Measurements from ENCODE around the gene NCLN.
"Not testable (repeated sequence)": the region's sequence is repeated elsewhere in the genome, so short reads cannot be mapped to it uniquely, and the experiment has no call there.

Gene NCLN

GRCh38 chr19:3198901-3199700, 13.4 kb downstream of the NCLN start:
- DNase-seq (ENCODE audit: low spot score): no peak

GRCh38 chr19:3201072-3201700, 15.5 kb downstream of the NCLN start:
- peak; percentile 19 for DNase-seq (ENCODE audit: low spot score)

- peak; percentile 9 for DNase-seq (ENCODE audit: low spot score)
Observed at GRCh38 chr19:3201911-3202310, 16.2 kb downstream of the NCLN start.

GRCh38 chr19:3202346-3202745, 16.6 kb downstream of the NCLN start:
- peak; percentile 16 for DNase-seq (ENCODE audit: low spot score)

- DNase-seq (ENCODE audit: low spot score): not testable (repeated sequence)
Observed at GRCh38 chr19:3202895-3203294, 17.2 kb downstream of the NCLN start.

GRCh38 chr19:3203805-3204645, 18.3 kb downstream of the NCLN start:
- no peak for DNase-seq (ENCODE audit: low spot score)

GRCh38 chr19:3204646-3205275, 19.0 kb downstream of the NCLN start:
- peak; percentile 8 for DNase-seq (ENCODE audit: low spot score)

GRCh38 chr19:3206216-3206953, 20.7 kb downstream of the NCLN start:
- DNase-seq (ENCODE audit: low spot score): no peak

- no peak for DNase-seq (ENCODE audit: low spot score)
Observed at GRCh38 chr19:3207461-3208242, 21.9 kb downstream of the NCLN start.

- DNase-seq (ENCODE audit: low spot score): no peak
Observed at GRCh38 chr19:3208317-3209207, 22.8 kb downstream of the NCLN start.

- DNase-seq (ENCODE audit: low spot score): peak; percentile 96
Observed at GRCh38 chr19:3210347-3211017, 24.8 kb downstream of the NCLN start.

GRCh38 chr19:3211191-3211590, 25.5 kb downstream of the NCLN start:
- DNase-seq (ENCODE audit: low spot score): no peak

GRCh38 chr19:3213159-3213558, 27.4 kb downstream of the NCLN start:
- DNase-seq (ENCODE audit: low spot score): no peak

- no peak for DNase-seq (ENCODE audit: low spot score)
Observed at GRCh38 chr19:3216874-3217273, 31.1 kb downstream of the NCLN start.

- no peak for DNase-seq (ENCODE audit: low spot score)
Observed at GRCh38 chr19:3220576-3220975, 34.8 kb downstream of the NCLN start.

- not testable (repeated sequence) for DNase-seq (ENCODE audit: low spot score)
Observed at GRCh38 chr19:3221576-3221975, 35.8 kb downstream of the NCLN start.

GRCh38 chr19:3222709-3223108, 37.0 kb downstream of the NCLN start:
- no peak for DNase-seq (ENCODE audit: low spot score)

- DNase-seq (ENCODE audit: low spot score): peak; percentile 86
Observed at GRCh38 chr19:3224346-3225168, 38.8 kb downstream of the NCLN start, which contains the start of gene CELF5. CELF5 (plus strand) TSS chr19:3224661; CDS start chr19:3224740, 79 bp downstream.

Data from HuH-7.5 (cell line).